Psoas muscle (tissue), 8 donors: ENCODE data around the gene SCD5. TPM values are rescaled to one million over a fixed set of nuclear protein-coding genes. Genes with fewer than 3 reads are reported as not detected.

Source experiments
- ATAC-seq, 4 donors: fragments of 200-7000 bp; cut with Tn5 transposase; one replicate each; pipeline ENCODE4 v1.9.1; 2020; ENCODE audit warnings: moderate library complexity in 3 of 4, mild to moderate bottlenecking in 2 of 4
- DNase-seq, 2 donors: peaks; one replicate each; pipeline ENCODE4 v3.0.0-alpha.2; 2020
- H3K27ac ChIP-seq: fragments of 200-600 bp; one replicate; pipeline ENCODE4 v1.8.0; 2022
- H3K27me3 ChIP-seq, 3 donors: fragments of 200-600 bp in 1 of 3; one replicate each; pipeline versions ENCODE4 v1.6.1 to v1.8.0; 2013 to 2022; ENCODE audit warnings: low read length in 2 of 3, mild to moderate bottlenecking in 2 of 3, moderate library complexity in 1 of 3; ENCODE audit not compliant: insufficient read depth in 3 of 3
- H3K36me3 ChIP-seq, 2 donors: fragments of 200-600 bp in 1 of 2; one replicate each; pipeline versions ENCODE4 v1.6.1 to v1.8.0; 2013 to 2022; ENCODE audit warnings: low read depth in 1 of 2, mild to moderate bottlenecking in 1 of 2, moderate library complexity in 1 of 2; ENCODE audit not compliant: insufficient read depth in 1 of 2
- H3K4me1 ChIP-seq: fragments of 200-600 bp; one replicate; pipeline ENCODE4 v1.8.0; 2022
- H3K4me3 ChIP-seq: fragments of 200-600 bp; one replicate; pipeline ENCODE4 v1.8.0; 2022; ENCODE audit warnings: mild to moderate bottlenecking
- H3K9me3 ChIP-seq: fragments of 200-600 bp; one replicate; pipeline ENCODE4 v1.8.0; 2022
- WGBS, 3 donors: extraction: QIAGEN DNeasy Blood & Tissue Kit; methylation state at CpG; one replicate each; pipeline versions ENCODE4 v1.1.6 to v1.1.7; 2013; 5-methylcytosine and 5-hydroxymethylcytosine counted together
- intact Hi-C, 2 donors: fragments of 100-400 bp; cut with DNase I; formaldehyde crosslinking; loops; one replicate each; pipeline versions ENCODE4 v1.11.0 to v1.14.2; 2022
- polyA plus RNA-seq, 3 donors: library from polyadenylated mRNA; stranded (reverse); fragments of 200-250 nt; gene quantifications; one replicate each; pipeline ENCODE4 v1.2.3, GENCODE V29; 2013
- total RNA-seq, 4 donors: library from RNA; stranded (reverse); fragmentation: NEBNext Ultra II Directional in 2 of 4; extraction: Animal tissue kit (Norgen Biotek cat#: 25700) in 2 of 4; gene quantifications; one replicate each; pipeline versions ENCODE4 v1.2.1 to v1.2.4, GENCODE V29; 2021 to 2023
- TF ChIP-seq, protein P1 (sequence below): fragments of 200-600 bp; IDR thresholded peaks from one replicate; pipeline ENCODE4 v1.8.0; 2022; ENCODE audit warnings: antibody characterized with exemption
- donor health status: healthy with polysubstance abuse.
- donor health status: DM: no; HTN: no; CAD: no; lungs with moderate emphysema.
- donor health status: Bipolar disorder and iron deficiency.
- donor health status: healthy.
- donor health status: DM: yes; HTN: yes; CAD: no.
- donor health status: DM: no; HTN: no; CAD: no.
- donor health status: DM: no; HTN: no; CAD: no.
- donor health status: DM: yes; HTN: yes; CAD: no.

SCD5 gene
- total and polyA plus RNA-seq, 7 donors, result 0.61 to 1.6 (median 0.74) TPM

DNA sequence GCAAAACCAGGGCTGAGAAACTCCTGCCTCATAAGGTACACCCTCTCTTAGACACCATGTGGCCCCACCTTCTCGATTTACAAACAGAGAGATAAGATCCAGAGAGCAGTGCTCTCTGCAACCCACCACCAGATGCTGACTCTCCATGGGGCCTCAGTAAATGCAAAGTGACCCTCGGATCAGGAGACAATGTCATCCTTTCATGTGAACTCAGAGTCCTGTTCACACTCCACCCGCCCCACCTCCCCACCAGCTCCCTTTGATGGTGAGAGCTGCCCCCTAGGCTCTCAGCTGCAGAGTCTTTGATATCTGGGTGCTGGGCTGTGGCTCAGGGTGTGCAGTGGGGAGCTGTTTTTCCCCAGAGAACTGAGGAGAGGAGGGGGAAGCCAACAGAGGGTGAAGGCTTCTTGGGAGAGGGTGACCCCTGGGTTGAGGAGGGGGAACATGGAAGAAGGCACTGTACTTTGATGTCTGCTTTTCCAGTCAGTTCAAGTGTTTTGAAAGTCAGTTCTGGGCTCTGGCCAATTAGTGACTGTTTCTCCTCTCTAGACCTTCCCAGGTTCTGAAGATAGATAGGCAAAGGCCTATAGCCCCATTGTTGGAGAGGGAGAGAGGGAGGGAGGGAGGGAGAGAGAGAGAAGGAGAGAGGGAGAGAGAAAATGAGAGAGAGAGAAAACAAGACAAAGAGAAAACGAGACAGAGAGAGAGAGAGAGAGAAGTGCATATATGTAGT is 88.2 kb downstream of the SCD5 start:
- H3K27ac ChIP-seq, result no peak overlapping the region
- H3K9me3 ChIP-seq, result no peaks in the 10 kb centered on the region
- no peaks in the 10 kb centered on the region for H3K36me3 ChIP-seq
- intact Hi-C loops, result no loop called here
- ATAC-seq (no peak), DNase-seq (no peak)
- TF ChIP-seq, protein P1, sequence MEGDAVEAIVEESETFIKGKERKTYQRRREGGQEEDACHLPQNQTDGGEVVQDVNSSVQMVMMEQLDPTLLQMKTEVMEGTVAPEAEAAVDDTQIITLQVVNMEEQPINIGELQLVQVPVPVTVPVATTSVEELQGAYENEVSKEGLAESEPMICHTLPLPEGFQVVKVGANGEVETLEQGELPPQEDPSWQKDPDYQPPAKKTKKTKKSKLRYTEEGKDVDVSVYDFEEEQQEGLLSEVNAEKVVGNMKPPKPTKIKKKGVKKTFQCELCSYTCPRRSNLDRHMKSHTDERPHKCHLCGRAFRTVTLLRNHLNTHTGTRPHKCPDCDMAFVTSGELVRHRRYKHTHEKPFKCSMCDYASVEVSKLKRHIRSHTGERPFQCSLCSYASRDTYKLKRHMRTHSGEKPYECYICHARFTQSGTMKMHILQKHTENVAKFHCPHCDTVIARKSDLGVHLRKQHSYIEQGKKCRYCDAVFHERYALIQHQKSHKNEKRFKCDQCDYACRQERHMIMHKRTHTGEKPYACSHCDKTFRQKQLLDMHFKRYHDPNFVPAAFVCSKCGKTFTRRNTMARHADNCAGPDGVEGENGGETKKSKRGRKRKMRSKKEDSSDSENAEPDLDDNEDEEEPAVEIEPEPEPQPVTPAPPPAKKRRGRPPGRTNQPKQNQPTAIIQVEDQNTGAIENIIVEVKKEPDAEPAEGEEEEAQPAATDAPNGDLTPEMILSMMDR, result no peak
- H3K4me1 ChIP-seq, result no peaks in the 10 kb centered on the region
- no peak overlapping the region for H3K4me3 ChIP-seq
- WGBS, 3 donors, result 64 to 75% (median 68%) methylated on average over 4 of the region's 4 CpGs
- H3K27me3 ChIP-seq, result no peaks in the 10 kb centered on the region

DNA sequence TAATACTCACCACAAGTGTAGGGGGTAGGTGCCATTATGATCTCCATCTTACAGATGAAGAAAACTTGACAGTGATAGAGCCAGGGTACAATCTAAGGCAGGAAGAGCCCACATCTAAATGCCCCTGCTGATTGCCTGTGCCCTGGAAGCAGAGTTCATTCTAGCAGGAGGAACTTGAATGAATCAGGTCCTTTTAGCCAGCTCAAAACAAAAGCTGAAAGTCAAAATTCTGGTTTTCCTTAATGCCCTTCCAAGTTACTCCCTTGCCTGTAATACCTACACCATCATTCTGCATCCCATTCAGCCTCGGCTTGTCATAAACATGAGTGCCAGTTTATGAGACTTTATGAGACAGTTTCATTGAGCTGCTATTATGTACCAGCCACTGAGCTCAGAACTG is 89.6 kb downstream of the SCD5 start:
- H3K27me3 ChIP-seq, result no peaks in the 10 kb centered on the region
- ATAC-seq, result no peak
- H3K4me1 ChIP-seq, result no peaks in the 10 kb centered on the region
- H3K27ac ChIP-seq, result no peak overlapping the region
- 94 to 96% (median 94%) methylated on average over 1 of the region's 1 CpG for WGBS, 3 donors
- H3K4me3 ChIP-seq, result no peak overlapping the region
- H3K9me3 ChIP-seq, result no peaks in the 10 kb centered on the region
- TF ChIP-seq, protein P1, result no peak
- no peak for DNase-seq
- no peaks in the 10 kb centered on the region for H3K36me3 ChIP-seq
- intact Hi-C loops, result no loop called here

DNA sequence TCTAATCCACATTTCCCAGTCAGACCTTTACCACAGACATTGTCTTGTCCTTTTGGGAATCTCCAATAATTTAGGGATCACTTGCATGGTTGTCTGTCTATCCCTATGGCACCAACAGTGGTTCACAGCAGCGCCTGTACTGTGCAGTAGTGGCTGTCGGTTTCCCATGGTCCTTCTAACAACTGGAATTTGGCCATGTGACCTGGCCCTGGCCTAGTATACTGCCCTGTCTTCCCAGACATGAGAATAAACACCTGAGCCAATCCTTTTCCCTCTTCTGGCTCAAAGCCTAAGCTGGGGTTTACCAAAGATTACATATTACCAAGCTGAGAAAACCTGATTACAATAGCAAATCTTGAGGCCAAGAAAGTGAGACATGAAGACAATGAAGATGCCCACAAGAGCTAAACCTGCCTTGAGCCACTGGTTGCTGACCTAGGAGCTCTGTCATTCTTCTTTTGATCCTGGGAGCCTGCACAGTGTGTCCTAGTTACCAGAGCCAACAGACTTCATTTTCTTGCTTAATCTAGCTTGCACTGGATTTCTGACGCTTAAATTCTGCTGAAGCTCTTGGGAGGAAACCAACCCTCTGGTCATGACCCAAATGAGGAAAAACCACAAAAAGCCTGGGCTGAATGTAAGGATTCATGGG is 92.1 kb downstream of the SCD5 start:
- peak in 1 of 4 donors; percentile 39 for ATAC-seq
- Histone ChIP-seq H3K27me3 (no peaks in the 10 kb centered on the region), H3K27ac (no peak overlapping the region), H3K36me3 (no peaks in the 10 kb centered on the region), H3K4me1 (no peaks in the 10 kb centered on the region), H3K4me3 (no peak overlapping the region), H3K9me3 (no peaks in the 10 kb centered on the region)
- DNase-seq, result no peak
- 71 to 77% (median 72%) methylated on average over 3 of the region's 3 CpGs for WGBS, 3 donors
- TF ChIP-seq, protein P1, result no peak
- intact Hi-C loops, result no loop called here

DNA sequence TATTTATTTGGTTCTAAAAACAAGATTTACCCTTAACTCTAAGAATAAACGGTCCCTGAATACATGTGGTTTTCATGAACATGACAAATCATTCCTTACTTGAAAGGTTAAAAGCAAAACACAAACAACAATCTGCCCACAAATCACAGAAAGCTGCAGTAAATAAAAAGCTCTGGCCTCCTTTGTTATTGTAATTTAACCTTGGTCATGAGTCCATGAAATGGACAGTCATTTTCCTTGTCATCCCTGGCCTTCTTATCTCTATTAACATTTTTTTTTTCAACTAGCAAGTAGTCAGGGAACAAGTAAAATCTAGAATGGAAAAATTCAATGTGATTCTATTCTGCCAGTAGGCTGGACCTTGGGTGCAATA is 92.7 kb downstream of the SCD5 start:
- no peak overlapping the region for H3K27ac ChIP-seq
- no peaks in the 10 kb centered on the region for H3K4me1 ChIP-seq
- WGBS, 3 donors, result 69 to 79% (median 71%) methylated on average over 1 of the region's 1 CpG
- TF ChIP-seq, protein P1, result no peak
- ATAC-seq (no peak), DNase-seq (no peak)
- H3K9me3 ChIP-seq, result no peaks in the 10 kb centered on the region
- no peak overlapping the region for H3K4me3 ChIP-seq
- no peaks in the 10 kb centered on the region for H3K36me3 ChIP-seq
- intact Hi-C loops, result no loop called here
- H3K27me3 ChIP-seq, result no peaks in the 10 kb centered on the region
